ENCODE data around the gene PFKM.
A peak's percentile ranks its signal among the peaks of the same experiment; 100 is the strongest.
"Not testable (repeated sequence)": the region's sequence is repeated elsewhere in the genome, so short reads cannot be mapped to it uniquely, and the experiment has no call there.

The PFKM gene

DNA sequence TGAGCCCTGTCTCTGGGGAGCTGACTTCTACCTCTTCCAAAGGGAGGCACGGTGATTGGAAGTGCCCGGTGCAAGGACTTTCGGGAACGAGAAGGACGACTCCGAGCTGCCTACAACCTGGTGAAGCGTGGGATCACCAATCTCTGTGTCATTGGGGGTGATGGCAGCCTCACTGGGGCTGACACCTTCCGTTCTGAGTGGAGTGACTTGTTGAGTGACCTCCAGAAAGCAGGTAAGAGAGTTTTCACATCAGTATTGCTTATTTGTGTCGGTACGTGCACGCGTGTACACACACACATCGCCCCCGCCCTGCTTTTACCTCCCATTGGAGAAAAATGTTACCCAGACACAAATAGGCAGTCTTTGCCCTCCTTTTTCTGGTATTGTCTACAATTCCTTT, 13.7 kb downstream of the PFKM start:
- no peak overlapping the region for H3K4me3 ChIP-seq (ENCODE audit: low read depth, low read length)
- TF ChIP-seq, protein P1, sequence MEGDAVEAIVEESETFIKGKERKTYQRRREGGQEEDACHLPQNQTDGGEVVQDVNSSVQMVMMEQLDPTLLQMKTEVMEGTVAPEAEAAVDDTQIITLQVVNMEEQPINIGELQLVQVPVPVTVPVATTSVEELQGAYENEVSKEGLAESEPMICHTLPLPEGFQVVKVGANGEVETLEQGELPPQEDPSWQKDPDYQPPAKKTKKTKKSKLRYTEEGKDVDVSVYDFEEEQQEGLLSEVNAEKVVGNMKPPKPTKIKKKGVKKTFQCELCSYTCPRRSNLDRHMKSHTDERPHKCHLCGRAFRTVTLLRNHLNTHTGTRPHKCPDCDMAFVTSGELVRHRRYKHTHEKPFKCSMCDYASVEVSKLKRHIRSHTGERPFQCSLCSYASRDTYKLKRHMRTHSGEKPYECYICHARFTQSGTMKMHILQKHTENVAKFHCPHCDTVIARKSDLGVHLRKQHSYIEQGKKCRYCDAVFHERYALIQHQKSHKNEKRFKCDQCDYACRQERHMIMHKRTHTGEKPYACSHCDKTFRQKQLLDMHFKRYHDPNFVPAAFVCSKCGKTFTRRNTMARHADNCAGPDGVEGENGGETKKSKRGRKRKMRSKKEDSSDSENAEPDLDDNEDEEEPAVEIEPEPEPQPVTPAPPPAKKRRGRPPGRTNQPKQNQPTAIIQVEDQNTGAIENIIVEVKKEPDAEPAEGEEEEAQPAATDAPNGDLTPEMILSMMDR (conservative IDR thresholded peaks at IDR 0.05; ENCODE audit: low read depth, low read length), result no peak
- no peak for DNase-seq (ENCODE audit: low read depth)

DNA sequence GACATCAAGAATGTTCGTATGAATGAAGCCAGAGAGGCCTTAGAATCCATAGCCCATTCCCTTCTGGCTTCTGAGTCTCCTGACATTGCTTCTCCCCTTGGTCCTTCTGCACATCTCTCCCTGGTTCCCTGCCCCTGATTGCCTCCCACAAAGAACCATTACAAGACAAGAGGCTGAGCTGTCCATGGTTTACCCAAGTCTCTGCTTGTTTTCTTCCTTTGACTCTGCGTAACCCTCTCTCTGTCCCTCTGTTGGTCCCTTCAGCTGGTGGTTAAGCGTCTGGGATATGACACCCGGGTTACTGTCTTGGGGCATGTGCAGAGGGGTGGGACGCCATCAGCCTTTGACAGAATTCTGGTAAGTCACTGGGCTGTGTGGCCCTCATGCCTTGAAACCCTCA, 15.9 kb downstream of the PFKM start:
- no peak for DNase-seq (ENCODE audit: low read depth)
- TF ChIP-seq, protein P1 (conservative IDR thresholded peaks at IDR 0.05; ENCODE audit: low read depth, low read length), result no peak
- H3K4me3 ChIP-seq (ENCODE audit: low read depth, low read length), result no peak overlapping the region

DNA sequence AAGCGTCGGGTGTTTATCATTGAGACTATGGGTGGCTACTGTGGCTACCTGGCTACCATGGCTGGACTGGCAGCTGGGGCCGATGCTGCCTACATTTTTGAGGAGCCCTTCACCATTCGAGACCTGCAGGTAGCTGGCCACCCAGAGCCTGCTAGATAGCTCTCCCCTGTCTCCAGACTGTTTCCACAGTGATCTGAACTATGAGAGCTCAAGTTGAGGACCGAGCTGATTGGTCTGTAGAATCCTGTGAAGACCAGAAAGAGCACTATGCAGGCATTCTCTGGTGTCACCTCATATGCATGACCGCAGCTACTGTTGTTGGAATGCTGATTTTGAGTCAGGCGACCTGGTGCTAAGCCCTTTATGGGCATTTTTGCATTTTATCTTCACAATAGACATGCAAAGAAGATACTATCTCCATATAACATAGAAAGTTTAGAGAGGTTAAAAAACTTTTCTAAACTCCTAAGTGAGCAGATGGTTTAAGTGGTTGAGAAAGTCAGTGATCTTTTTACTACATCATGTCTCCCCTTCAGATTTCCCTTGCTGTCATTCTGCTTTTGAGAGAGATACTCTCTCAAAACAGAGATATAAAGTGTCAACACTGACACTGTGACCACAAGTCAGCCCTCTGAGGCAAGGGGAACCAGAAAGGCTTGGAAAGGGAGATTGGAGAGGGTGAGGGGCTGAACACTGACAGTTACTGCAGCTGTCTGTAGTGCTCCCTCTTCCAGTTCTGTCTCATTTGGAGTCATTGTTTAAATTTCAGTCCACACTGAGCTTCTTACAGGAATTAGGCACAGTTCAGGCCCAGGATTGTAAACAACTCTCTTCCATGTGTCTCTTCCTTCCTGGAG, 23.9 kb downstream of the PFKM start:
- no peak overlapping the region for H3K4me3 ChIP-seq (ENCODE audit: low read depth, low read length)
- TF ChIP-seq, protein P1 (conservative IDR thresholded peaks at IDR 0.05; ENCODE audit: low read depth, low read length), result no peak
- DNase-seq (ENCODE audit: low read depth), result no peak

DNA sequence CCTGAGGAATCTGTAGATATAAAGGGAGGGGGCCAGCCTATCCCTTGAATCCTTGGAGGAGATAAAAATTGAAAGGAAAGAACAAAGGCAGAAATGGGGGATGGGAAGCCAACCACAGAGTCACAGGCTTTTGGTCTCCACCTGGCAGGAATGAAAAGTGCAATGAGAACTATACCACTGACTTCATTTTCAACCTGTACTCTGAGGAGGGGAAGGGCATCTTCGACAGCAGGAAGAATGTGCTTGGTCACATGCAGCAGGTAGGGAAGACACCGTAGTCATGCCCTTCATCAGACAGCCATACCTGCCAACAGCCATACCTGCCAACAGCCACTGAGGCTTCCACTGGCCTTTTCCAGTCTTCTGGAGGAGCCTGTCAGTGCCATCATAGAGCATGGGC, 24.7 kb downstream of the PFKM start:
- no peak overlapping the region for H3K4me3 ChIP-seq (ENCODE audit: low read depth, low read length)
- DNase-seq (ENCODE audit: low read depth), result no peak
- TF ChIP-seq, protein P1 (conservative IDR thresholded peaks at IDR 0.05; ENCODE audit: low read depth, low read length), result peak; percentile 8

DNA sequence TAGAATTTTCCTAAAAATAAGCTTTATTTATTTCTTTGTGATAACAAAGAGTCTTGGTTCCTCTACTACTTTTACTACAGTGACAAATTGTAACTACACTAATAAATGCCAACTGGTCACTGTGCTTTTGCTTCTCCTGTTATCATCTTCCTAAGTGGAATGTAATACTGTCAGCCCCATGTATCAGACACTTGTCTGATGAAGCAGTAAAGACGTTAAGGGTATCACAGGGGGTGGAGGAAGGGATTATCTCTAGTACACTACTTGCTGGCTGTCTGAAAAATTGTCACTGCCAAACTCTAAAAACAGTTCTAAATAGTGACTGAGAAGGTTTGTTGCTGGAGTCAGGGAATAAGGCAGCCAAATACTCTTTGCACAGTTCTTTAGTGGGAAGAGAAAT, 26.8 kb downstream of the PFKM start:
- TF ChIP-seq, protein P1 (conservative IDR thresholded peaks at IDR 0.05; ENCODE audit: low read depth, low read length), result no peak
- H3K4me3 ChIP-seq (ENCODE audit: low read depth, low read length), result no peak overlapping the region
- DNase-seq (ENCODE audit: low read depth), result no peak

DNA sequence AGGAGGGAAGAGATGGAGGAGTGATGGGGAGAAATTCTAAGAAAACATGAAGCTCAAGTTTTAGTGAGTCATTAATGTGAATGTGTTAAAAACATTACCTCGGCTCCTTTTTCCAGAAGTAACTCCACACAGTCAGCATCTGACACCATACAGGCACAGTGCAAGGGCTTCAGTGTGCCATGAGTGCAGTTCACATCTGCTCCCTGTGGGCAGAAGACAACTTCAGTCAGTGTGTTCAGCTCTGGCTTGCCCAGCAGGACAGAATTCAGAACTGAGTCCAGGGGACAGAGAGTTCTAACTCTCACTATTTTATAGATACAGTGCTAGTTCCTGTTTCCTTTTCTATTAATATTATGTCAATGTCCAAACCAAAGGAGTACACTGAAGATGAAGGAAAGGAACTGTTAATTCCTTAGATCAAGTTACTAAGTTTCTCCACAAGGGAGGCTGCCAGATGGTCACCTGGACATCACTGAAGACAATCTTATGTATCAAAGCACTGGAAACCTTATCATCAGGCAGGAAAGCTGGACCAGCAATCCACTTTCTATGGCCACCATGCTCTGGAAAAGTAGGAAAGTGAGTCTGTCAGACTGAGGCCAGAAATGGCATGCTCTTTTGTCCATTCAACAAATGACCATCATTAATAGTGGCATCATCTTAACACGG, 32.1 kb downstream of the PFKM start:
- TF ChIP-seq, protein P1 (conservative IDR thresholded peaks at IDR 0.05; ENCODE audit: low read depth, low read length), result no peak
- no peak overlapping the region for H3K4me3 ChIP-seq (ENCODE audit: low read depth, low read length)
- no peak for DNase-seq (ENCODE audit: low read depth)

DNA sequence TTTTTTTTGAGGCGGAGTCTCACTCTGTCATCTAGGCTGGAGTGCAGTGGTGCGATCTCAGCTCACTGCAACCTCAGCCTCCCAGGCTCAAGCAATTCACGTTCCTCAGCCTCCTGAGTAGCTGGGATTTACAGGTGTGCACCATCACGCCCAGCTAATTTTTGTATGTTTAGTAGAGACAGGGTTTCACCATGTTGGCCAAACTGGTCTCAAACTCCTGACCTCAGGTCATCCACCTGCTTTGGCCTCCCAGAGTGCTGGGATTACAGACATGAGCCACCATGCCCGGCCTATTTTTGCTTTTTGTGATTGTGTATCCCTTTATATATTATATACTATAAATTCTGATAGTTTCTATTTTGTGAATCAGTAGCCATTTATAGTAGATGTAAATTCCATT, 36.6 kb downstream of the PFKM start:
- not testable (repeated sequence) for H3K4me3 ChIP-seq (ENCODE audit: low read depth, low read length); DNase-seq (ENCODE audit: low read depth)

Measured in choroid plexus epithelial cell (primary cell).